Measurements from ENCODE around the gene NXNL2. TPM values are rescaled to one million over a fixed set of nuclear protein-coding genes. Genes with fewer than 3 reads are reported as not detected.

The NXNL2 gene
- total RNA-seq, 2 experiments from 2014 or later: not detected

GRCh38 chr9:88538311-88539085, 3.5 kb downstream of the NXNL2 start:
- DNase-seq: no peak
- Mint-ChIP-seq H3K9me3 (ENCODE audit: low read depth) (no peaks in the 10 kb centered on the region), H3K27ac (no peak overlapping the region), H3K27me3 (peaks cover 46% of the 10 kb centered on the region), H3K4me1 (peaks cover 11% of the 10 kb centered on the region), H3K4me3 (no peak overlapping the region), H3K36me3 (no peaks in the 10 kb centered on the region)
- CTCF ChIA-PET: no interaction called here
- ATAC-seq: no peak

- ATAC-seq (no peak), DNase-seq (no peak)
- Mint-ChIP-seq H3K27me3 (peaks cover 40% of the 10 kb centered on the region), H3K9me3 (ENCODE audit: low read depth) (no peaks in the 10 kb centered on the region), H3K27ac (no peak overlapping the region), H3K4me3 (no peak overlapping the region), H3K36me3 (no peaks in the 10 kb centered on the region), H3K4me1 (peaks cover 9% of the 10 kb centered on the region)
- CTCF ChIA-PET: no interaction called here
Observed at GRCh38 chr9:88539246-88539645, 4.3 kb downstream of the NXNL2 start.

- CTCF ChIA-PET: no interaction called here
- H3K27me3 Mint-ChIP-seq: peaks cover 38% of the 10 kb centered on the region
- H3K4me3 Mint-ChIP-seq: no peak overlapping the region
- no peaks in the 10 kb centered on the region for H3K36me3 Mint-ChIP-seq
- DNase-seq: no peak
- no peaks in the 10 kb centered on the region for H3K9me3 Mint-ChIP-seq (ENCODE audit: low read depth)
- ATAC-seq: no peak
- H3K4me1 Mint-ChIP-seq: peaks cover 9% of the 10 kb centered on the region
- H3K27ac Mint-ChIP-seq: no peak overlapping the region
Observed at GRCh38 chr9:88540251-88540763, 5.3 kb downstream of the NXNL2 start.

GRCh38 chr9:88544245-88544644, 9.3 kb downstream of the NXNL2 start:
- no peaks in the 10 kb centered on the region for H3K4me1 Mint-ChIP-seq
- ATAC-seq (no peak), DNase-seq (no peak)
- H3K27me3 Mint-ChIP-seq: peaks cover 2% of the 10 kb centered on the region
- H3K9me3 Mint-ChIP-seq (ENCODE audit: low read depth): no peaks in the 10 kb centered on the region
- no peak overlapping the region for H3K4me3 Mint-ChIP-seq
- H3K36me3 Mint-ChIP-seq: no peaks in the 10 kb centered on the region
- H3K27ac Mint-ChIP-seq: no peak overlapping the region
- CTCF ChIA-PET: no interaction called here

- Mint-ChIP-seq H3K4me3 (no peak overlapping the region), H3K9me3 (ENCODE audit: low read depth) (no peaks in the 10 kb centered on the region), H3K4me1 (no peaks in the 10 kb centered on the region), H3K27ac (no peak overlapping the region), H3K36me3 (no peaks in the 10 kb centered on the region), H3K27me3 (peaks cover 31% of the 10 kb centered on the region)
- CTCF ChIA-PET: no interaction called here
- DNase-seq (no peak), ATAC-seq (no peak)
Observed at GRCh38 chr9:88551546-88552137, 16.7 kb downstream of the NXNL2 start.

GRCh38 chr9:88553350-88553749, 18.4 kb downstream of the NXNL2 start:
- ATAC-seq (no peak), DNase-seq (no peak)
- H3K9me3 Mint-ChIP-seq (ENCODE audit: low read depth): no peaks in the 10 kb centered on the region
- peaks cover 31% of the 10 kb centered on the region for H3K27me3 Mint-ChIP-seq
- no peaks in the 10 kb centered on the region for H3K4me1 Mint-ChIP-seq
- no peak overlapping the region for H3K27ac Mint-ChIP-seq
- no peaks in the 10 kb centered on the region for H3K36me3 Mint-ChIP-seq
- H3K4me3 Mint-ChIP-seq: no peak overlapping the region
- CTCF ChIA-PET: no interaction called here

GRCh38 chr9:88555268-88555980, 20.4 kb downstream of the NXNL2 start:
- CTCF ChIA-PET: interaction anchor here (1.0 kb wide), 1 partner anchor 382 kb away, joined by 3 read pairs; no protein-coding TSS in a partner anchor
- H3K9me3 Mint-ChIP-seq (ENCODE audit: low read depth): no peaks in the 10 kb centered on the region
- no peak overlapping the region for H3K4me3 Mint-ChIP-seq
- DNase-seq (no peak), ATAC-seq (no peak)
- no peaks in the 10 kb centered on the region for H3K4me1 Mint-ChIP-seq
- no peaks in the 10 kb centered on the region for H3K36me3 Mint-ChIP-seq
- H3K27ac Mint-ChIP-seq: no peak overlapping the region
- peaks cover 31% of the 10 kb centered on the region for H3K27me3 Mint-ChIP-seq

- no peaks in the 10 kb centered on the region for H3K36me3 Mint-ChIP-seq
- peaks cover 7% of the 10 kb centered on the region for H3K27me3 Mint-ChIP-seq
- no peaks in the 10 kb centered on the region for H3K9me3 Mint-ChIP-seq (ENCODE audit: low read depth)
- CTCF ChIA-PET: no interaction called here
- DNase-seq: no peak
- H3K4me1 Mint-ChIP-seq: no peaks in the 10 kb centered on the region
- no peak overlapping the region for H3K4me3 Mint-ChIP-seq
- H3K27ac Mint-ChIP-seq: no peak overlapping the region
- no peak for ATAC-seq
Observed at GRCh38 chr9:88559661-88560060, 24.7 kb downstream of the NXNL2 start.

- ATAC-seq (peak; percentile 63), DNase-seq (peak; percentile 56)
- peaks cover 8% of the 10 kb centered on the region for H3K27me3 Mint-ChIP-seq
- peaks cover 8% of the 10 kb centered on the region for H3K4me1 Mint-ChIP-seq
- H3K27ac Mint-ChIP-seq: no peak overlapping the region
- H3K9me3 Mint-ChIP-seq (ENCODE audit: low read depth): no peaks in the 10 kb centered on the region
- no peaks in the 10 kb centered on the region for H3K36me3 Mint-ChIP-seq
- no peak overlapping the region for H3K4me3 Mint-ChIP-seq
- CTCF ChIA-PET: interaction anchor here (1.1 kb wide), 1 partner anchor 11 kb away, joined by 3 read pairs; no protein-coding TSS in a partner anchor
Observed at GRCh38 chr9:88567870-88568269, 32.9 kb downstream of the NXNL2 start.

- Mint-ChIP-seq H3K9me3 (ENCODE audit: low read depth) (no peaks in the 10 kb centered on the region), H3K27ac (no peak overlapping the region), H3K27me3 (peaks cover 21% of the 10 kb centered on the region), H3K36me3 (no peaks in the 10 kb centered on the region), H3K4me1 (peaks cover 8% of the 10 kb centered on the region), H3K4me3 (no peak overlapping the region)
- CTCF ChIA-PET: no interaction called here
- DNase-seq (no peak), ATAC-seq (no peak)
Observed at GRCh38 chr9:88571419-88571818, 36.4 kb downstream of the NXNL2 start.

GRCh38 chr9:88572684-88573083, 37.7 kb downstream of the NXNL2 start:
- Mint-ChIP-seq H3K4me1 (peaks cover 7% of the 10 kb centered on the region), H3K27ac (no peak overlapping the region), H3K4me3 (no peak overlapping the region), H3K9me3 (ENCODE audit: low read depth) (no peaks in the 10 kb centered on the region), H3K27me3 (peaks cover 21% of the 10 kb centered on the region), H3K36me3 (no peaks in the 10 kb centered on the region)
- ATAC-seq: no peak
- no peak for DNase-seq
- CTCF ChIA-PET: no interaction called here

GRCh38 chr9:88574953-88575352, 40.0 kb downstream of the NXNL2 start:
- Mint-ChIP-seq H3K36me3 (no peaks in the 10 kb centered on the region), H3K4me1 (peaks cover 5% of the 10 kb centered on the region), H3K4me3 (no peak overlapping the region), H3K27ac (no peak overlapping the region), H3K9me3 (ENCODE audit: low read depth) (no peaks in the 10 kb centered on the region), H3K27me3 (peaks cover 21% of the 10 kb centered on the region)
- DNase-seq (no peak), ATAC-seq (no peak)
- CTCF ChIA-PET: interaction anchor here (1.1 kb wide), 1 partner anchor 402 kb away, joined by 3 read pairs; no protein-coding TSS in a partner anchor

- H3K4me3 Mint-ChIP-seq: no peak overlapping the region
Observed at GRCh38 chr9:88577256-88578120, 42.5 kb downstream of the NXNL2 start.

More at GRCh38 chr9:88577256-88578120, 42.5 kb downstream of the NXNL2 start:
- DNase-seq (no peak), ATAC-seq (no peak)
- H3K27me3 Mint-ChIP-seq: peaks cover 19% of the 10 kb centered on the region
- H3K27ac Mint-ChIP-seq: no peak overlapping the region
- H3K9me3 Mint-ChIP-seq (ENCODE audit: low read depth): no peaks in the 10 kb centered on the region
- H3K36me3 Mint-ChIP-seq: no peaks in the 10 kb centered on the region
- H3K4me1 Mint-ChIP-seq: peaks cover 5% of the 10 kb centered on the region
- CTCF ChIA-PET: no interaction called here
